Body of pancreas (tissue), 4 donors: ENCODE data around the gene PDHX. TPM values are rescaled to one million over a fixed set of nuclear protein-coding genes. Genes with fewer than 3 reads are reported as not detected.

ENCODE experiments used
- ATAC-seq: fragments of 150-250 bp; one replicate; pipeline ENCODE4 v1.9.1; 2016
- DNase-seq, 4 donors: peaks; one replicate each; pipeline ENCODE4 v3.0.0-alpha.2; 2019
- H3K27ac ChIP-seq, 4 donors: fragments of 200-600 bp; sonication (generic); 1 replicate in 3 of 4; 2 replicates in 1 of 4; pipeline versions ENCODE4 v1.5.1 to v1.6.1; 2016 to 2019; ENCODE audit warnings: mild to moderate bottlenecking in 1 of 4, mixed read lengths in 1 of 4, moderate library complexity in 1 of 4
- H3K27me3 ChIP-seq, 2 donors: fragments of 200-600 bp; sonication (generic); one replicate each; pipeline ENCODE4 v1.6.0; 2016; ENCODE audit warnings: mild to moderate bottlenecking in 1 of 2
- H3K36me3 ChIP-seq, 2 donors: fragments of 200-600 bp; sonication (generic); replicated peaks in 1 of 2; 2 replicates each; pipeline ENCODE4 v1.5.1; 2016; ENCODE audit warnings: low read depth in 2 of 2; ENCODE audit not compliant: insufficient read depth in 1 of 2
- H3K4me1 ChIP-seq: fragments of 200-600 bp; sonication (generic); one replicate; pipeline ENCODE4 v1.6.0; 2016
- H3K4me3 ChIP-seq, 2 donors: fragments of 200-600 bp; sonication (generic); 1 replicate in 1 of 2; 2 replicates in 1 of 2; pipeline ENCODE4 v1.5.1; 2016 to 2019
- H3K9me3 ChIP-seq, 3 donors: fragments of 200-600 bp; sonication (generic); 1 replicate in 2 of 3; 2 replicates in 1 of 3; pipeline ENCODE4 v1.5.1; 2016
- CTCF ChIP-seq, 7 experiments: fragments of 450-650 bp in 4 of 7; fragments of 200-600 bp in 3 of 7; sonication (generic) in 3 of 7; IDR thresholded peaks; one replicate each; pipeline ENCODE4 v1.5.1; 2016 to 2019; ENCODE audit warnings: antibody characterized with exemption in 7 of 7
- POLR2A ChIP-seq, 3 donors: fragments of 450-650 bp; IDR thresholded peaks; one replicate each; pipeline ENCODE4 v1.6.1; 2016; ENCODE audit warnings: antibody characterized with exemption in 3 of 3, mild to moderate bottlenecking in 2 of 3
- WGBS, 2 donors: methylation state at CpG; one replicate each; pipeline ENCODE4 v1.1.5; 2017; 5-methylcytosine and 5-hydroxymethylcytosine counted together
- intact Hi-C: fragments of 100-400 bp; cut with DNase I; formaldehyde crosslinking; loops from one replicate; pipeline ENCODE4 v1.15.1; 2023
- total RNA-seq, 2 donors: library from RNA; depleted of rRNA; stranded (reverse); fragments of >200 nt; gene quantifications; one replicate each; pipeline ENCODE4 v1.1.0, GENCODE V29; 2016

PDHX gene
- total RNA-seq, 2 donors from 2014 or later, result 10.4 to 51.4 TPM

- WGBS, 2 donors, result 89 to 95% methylated on average over 4 to 6 of the region's 6 CpGs
- H3K4me1 ChIP-seq, result no peaks in the 10 kb centered on the region
- H3K4me3 ChIP-seq, result no peak overlapping the region
- ATAC-seq (no peak), DNase-seq (no peak)
- intact Hi-C loops, result no loop called here
- H3K9me3 ChIP-seq, result no peaks in the 10 kb centered on the region
- H3K27ac ChIP-seq, result no peak overlapping the region
- no peaks in the 10 kb centered on the region for H3K27me3 ChIP-seq
- TF ChIP-seq POLR2A (IDR thresholded peaks at IDR 0.05) (no peak), CTCF (IDR thresholded peaks at IDR 0.05) (no peak)
- no peaks in the 10 kb centered on the region for H3K36me3 ChIP-seq
Measured at GRCh38 chr11:34936945-34937629, 20.7 kb downstream of the PDHX start.

- TF ChIP-seq CTCF (IDR thresholded peaks at IDR 0.05) (no peak), POLR2A (IDR thresholded peaks at IDR 0.05) (no peak)
- no peak overlapping the region for H3K4me3 ChIP-seq
- ATAC-seq (no peak), DNase-seq (no peak)
- WGBS, 2 donors, result 20 to 48% methylated on average over 1 of the region's 1 CpG
- H3K27me3 ChIP-seq, result no peaks in the 10 kb centered on the region
- no peaks in the 10 kb centered on the region for H3K4me1 ChIP-seq
- H3K36me3 ChIP-seq, result no peaks in the 10 kb centered on the region
- no peaks in the 10 kb centered on the region for H3K9me3 ChIP-seq
- H3K27ac ChIP-seq, result no peak overlapping the region
- intact Hi-C loops, result no loop called here
Measured at GRCh38 chr11:34938611-34939010, 22.2 kb downstream of the PDHX start.

GRCh38 chr11:34940026-34940677 is 23.7 kb downstream of the PDHX start:
- H3K9me3 ChIP-seq, result no peaks in the 10 kb centered on the region
- H3K4me1 ChIP-seq, result no peaks in the 10 kb centered on the region
- no peak for ATAC-seq
- H3K4me3 ChIP-seq, result no peak overlapping the region
- no peak for DNase-seq
- no peaks in the 10 kb centered on the region for H3K36me3 ChIP-seq
- no peak for TF ChIP-seq POLR2A (IDR thresholded peaks at IDR 0.05)
- no peak for TF ChIP-seq CTCF (IDR thresholded peaks at IDR 0.05)
- WGBS, 2 donors, result 63 to 87% methylated on average over 4 of the region's 4 CpGs
- intact Hi-C loops, result no loop called here
- no peaks in the 10 kb centered on the region for H3K27me3 ChIP-seq
- no peak overlapping the region for H3K27ac ChIP-seq

- WGBS, 2 donors, result 89 to 96% methylated on average over 11 to 13 of the region's 13 CpGs
- intact Hi-C loops, result no loop called here
- H3K27me3 ChIP-seq, result no peaks in the 10 kb centered on the region
- no peaks in the 10 kb centered on the region for H3K4me1 ChIP-seq
- DNase-seq (no peak), ATAC-seq (no peak)
- H3K9me3 ChIP-seq, result no peaks in the 10 kb centered on the region
- no peaks in the 10 kb centered on the region for H3K36me3 ChIP-seq
- H3K27ac ChIP-seq, result no peak overlapping the region
- H3K4me3 ChIP-seq, result no peak overlapping the region
- TF ChIP-seq POLR2A (IDR thresholded peaks at IDR 0.05), result no peak
Measured at GRCh38 chr11:34941688-34942087, 25.3 kb downstream of the PDHX start.

- TF ChIP-seq POLR2A (IDR thresholded peaks at IDR 0.05) (no peak), CTCF (IDR thresholded peaks at IDR 0.05) (no peak)
- DNase-seq, result no peak
- Histone ChIP-seq H3K4me1 (peaks cover 15% of the 10 kb centered on the region), H3K4me3 (no peak overlapping the region), H3K9me3 (no peaks in the 10 kb centered on the region), H3K36me3 (no peaks in the 10 kb centered on the region), H3K27ac (no peak overlapping the region), H3K27me3 (no peaks in the 10 kb centered on the region)
- intact Hi-C loops, result no loop called here
- no peak for ATAC-seq
- WGBS, 2 donors, result 96 to 100% methylated on average over 1 of the region's 1 CpG
Measured at GRCh38 chr11:34944692-34945091, 28.3 kb downstream of the PDHX start.
